GM21360 (cell line): ENCODE results near the gene CRYBA1.
"Not testable (repeated sequence)": the region's sequence is repeated elsewhere in the genome, so short reads cannot be mapped to it uniquely, and the experiment has no call there.

ENCODE experiments used
- ATAC-seq: cut with Tn5 transposase; IDR thresholded peaks from one replicate; pipeline ENCODE4 v1.9.1; 2021; ENCODE audit warnings: mild to moderate bottlenecking, moderate library complexity; ENCODE audit not compliant: unreplicated experiment

CRYBA1 gene, protein sequence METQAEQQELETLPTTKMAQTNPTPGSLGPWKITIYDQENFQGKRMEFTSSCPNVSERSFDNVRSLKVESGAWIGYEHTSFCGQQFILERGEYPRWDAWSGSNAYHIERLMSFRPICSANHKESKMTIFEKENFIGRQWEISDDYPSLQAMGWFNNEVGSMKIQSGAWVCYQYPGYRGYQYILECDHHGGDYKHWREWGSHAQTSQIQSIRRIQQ

DNA sequence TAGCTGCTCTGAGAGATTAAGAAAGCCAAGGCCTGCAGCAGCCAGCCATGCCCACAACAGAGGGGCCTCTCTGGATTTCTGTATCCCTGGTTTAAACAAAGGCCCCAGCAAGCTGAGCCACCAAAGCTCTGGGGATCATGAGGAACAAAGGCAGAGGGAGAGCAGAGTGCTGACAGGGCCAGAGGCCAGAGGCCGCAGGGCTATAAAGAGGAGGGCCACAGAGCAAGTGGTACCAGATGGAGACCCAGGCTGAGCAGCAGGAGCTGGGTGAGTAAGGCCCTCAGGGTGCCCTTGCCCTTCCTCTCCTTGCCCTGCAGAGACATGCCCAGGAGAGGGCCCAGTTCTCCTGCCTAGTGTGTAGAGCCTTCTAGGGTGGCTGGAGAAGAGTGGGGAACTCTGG is at the start of gene CRYBA1:
CRYBA1 (plus strand) TSS at position 232 of the 400 bp plus-strand sequence; CDS start at position 237, 5 bp downstream.
- ATAC-seq = no peak

DNA sequence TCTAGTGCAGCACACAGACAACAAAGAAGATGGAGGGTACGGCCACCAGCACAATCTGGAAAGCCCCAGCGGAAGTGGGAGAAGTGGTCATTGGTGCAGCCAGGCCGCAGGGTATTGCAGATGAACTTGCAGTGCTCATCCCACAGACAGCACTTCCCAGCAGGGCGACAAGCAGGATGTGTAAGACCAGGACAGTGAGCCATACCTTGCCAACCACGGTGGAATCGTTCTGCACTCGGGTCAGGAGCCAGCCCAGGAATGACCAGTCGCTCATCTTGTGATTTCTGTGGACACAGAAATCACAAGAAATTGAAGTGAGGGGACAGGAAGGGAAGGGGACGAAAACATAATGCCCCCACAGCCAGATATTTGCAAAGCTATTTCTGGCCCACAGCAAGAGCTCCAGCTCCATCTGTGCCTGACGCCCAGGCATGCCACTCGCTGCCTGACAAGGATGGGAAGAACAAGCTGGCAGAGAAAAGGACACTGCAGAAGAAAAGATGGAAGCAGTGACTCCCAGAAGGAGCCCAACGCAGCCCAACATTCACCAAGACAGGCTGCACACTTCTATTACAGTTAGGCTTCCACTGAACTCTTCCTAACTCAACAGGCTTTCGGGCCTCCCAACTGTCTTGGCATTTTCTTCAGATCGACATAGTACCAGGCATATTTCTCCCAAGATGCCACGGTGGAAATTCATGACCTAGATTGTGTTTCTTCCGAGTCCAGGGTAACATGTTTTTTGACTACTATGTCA is 49.0 kb upstream of the CRYBA1 start:
- no peak for ATAC-seq

DNA sequence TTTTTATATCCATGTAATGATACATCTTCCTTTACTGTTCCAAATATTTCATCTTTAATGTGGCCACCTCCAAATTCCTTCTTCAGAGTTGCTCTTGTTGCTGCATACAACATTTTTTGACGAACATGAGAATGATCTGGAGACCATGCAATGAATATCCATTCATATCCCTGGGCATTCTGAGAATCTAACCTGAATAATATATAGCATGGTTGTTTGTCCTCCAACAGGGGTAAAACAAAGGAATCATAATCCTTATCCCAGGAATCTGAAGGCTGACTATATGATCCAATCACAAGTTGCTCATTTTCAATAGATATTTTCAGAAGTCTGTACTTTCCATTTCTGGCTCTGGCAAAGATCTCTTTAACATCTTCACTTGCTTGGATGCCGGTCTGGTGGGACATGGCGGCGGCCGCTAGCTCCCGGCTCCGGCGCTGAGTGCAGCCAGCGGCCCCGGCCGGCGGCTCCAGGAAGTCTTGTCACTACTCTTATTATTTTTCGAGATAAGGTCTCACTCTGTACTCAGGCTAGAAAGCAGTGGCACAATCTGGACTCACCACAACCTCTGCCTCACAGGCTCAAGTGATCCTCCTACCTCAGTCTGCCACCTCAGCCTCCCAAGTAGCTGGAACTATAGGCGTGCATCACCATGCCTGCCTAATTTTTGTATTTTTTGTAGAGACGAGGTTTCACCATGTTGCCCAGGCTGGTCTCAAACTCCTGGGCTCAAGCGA is 42.4 kb upstream of the CRYBA1 start:
- not testable (repeated sequence) for ATAC-seq

DNA sequence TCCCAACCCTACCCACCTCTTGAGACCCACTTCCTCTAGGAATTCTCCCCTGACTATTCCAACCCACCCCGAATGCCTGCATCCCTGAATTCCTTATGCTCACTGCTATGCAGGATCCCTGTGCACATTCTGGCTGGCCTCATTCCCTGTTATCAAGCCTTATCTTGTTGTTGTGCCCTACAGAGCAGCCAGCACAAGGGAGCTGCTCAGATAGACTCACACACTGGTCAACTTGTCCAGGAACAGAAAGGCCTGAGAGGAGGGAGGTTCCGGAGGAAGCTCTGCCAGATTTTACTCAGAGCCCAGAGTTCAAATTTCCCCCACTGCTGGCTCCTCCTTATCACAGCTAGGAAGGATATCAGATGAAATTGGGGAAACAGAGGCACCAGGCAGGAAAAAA is 41.6 kb upstream of the CRYBA1 start:
- no peak for ATAC-seq

DNA sequence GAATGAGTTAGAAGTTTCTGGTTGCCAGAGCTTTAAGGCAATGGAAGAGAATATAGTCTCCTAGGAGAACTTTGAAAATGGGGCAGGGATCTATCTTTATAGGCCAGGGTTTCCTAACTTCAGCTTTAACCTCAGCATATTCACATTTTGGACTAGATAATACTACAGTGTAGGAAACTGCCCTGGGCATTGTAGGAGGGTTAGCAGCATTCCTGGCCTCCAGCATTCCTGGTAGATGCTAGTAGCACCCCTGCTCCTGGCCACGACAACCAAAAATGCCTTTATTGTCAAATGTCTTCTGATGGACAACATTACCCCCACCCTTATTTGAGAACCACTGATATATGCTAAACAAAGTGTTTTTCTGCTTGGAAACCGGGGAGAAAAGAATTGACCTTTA is 38.7 kb upstream of the CRYBA1 start:
- no peak for ATAC-seq

DNA sequence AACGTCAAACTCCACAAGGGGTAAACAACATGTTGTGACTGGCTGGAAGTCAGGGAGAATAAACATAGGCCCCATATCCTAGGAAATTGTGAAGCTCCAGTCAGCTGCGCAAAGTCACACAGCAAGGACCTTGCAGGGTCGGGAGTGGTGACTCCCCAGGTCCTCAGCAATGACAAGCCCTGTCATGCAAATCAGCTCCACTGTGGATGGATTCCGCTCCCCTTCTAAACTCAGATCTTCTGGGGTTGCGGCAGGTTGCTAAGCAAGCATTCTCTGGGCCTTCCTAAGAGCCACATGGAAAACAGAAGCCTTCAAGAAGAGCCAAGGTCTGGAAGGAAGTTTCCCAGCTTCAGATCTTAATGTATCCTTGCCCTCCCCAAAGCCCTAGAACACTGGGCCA is 37.6 kb upstream of the CRYBA1 start:
- ATAC-seq = no peak

DNA sequence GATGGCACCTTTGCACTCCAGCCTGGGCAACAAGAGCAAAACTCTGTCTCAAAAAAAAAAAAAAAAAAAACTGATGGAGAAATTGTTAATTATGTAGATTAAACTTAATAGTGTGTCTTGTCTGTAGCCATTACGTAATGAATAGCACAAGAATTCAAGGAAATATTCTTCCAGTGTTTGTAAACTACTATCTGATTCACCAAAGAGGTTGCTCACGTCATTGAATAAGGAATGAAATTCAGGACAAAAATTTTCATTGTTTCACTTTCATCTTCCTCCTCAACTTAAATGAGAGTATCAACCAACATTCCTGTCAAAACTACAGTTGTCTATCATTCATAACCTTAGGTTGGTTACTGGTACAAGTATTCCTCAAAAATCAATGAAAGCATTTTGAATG is 35.8 kb upstream of the CRYBA1 start:
- no peak for ATAC-seq

DNA sequence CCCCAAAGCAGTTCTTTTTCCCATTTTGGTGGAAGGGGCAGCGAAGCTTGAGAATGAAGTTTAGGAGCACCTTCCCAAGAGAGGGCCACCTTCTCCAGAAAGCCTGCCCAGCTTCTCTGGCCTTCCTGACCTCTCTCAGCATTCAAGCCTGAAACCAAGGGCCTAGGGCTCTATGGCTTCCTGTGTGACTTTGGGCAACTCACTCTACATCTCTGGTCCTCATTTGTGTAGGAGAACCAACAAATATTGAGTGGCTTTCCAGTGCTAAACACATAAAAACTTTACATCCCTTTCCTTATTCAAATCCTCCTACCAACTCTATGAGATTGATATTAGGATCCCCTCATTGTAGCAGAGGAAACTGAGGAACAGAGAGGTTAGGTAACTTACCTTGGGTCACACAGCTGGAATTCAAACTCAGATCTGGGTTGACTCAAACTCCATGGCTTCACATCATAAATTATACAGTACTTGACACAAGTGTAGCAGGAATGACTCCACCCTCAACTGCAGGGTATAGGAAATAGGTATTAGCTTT is 34.5 kb upstream of the CRYBA1 start:
- no peak for ATAC-seq

DNA sequence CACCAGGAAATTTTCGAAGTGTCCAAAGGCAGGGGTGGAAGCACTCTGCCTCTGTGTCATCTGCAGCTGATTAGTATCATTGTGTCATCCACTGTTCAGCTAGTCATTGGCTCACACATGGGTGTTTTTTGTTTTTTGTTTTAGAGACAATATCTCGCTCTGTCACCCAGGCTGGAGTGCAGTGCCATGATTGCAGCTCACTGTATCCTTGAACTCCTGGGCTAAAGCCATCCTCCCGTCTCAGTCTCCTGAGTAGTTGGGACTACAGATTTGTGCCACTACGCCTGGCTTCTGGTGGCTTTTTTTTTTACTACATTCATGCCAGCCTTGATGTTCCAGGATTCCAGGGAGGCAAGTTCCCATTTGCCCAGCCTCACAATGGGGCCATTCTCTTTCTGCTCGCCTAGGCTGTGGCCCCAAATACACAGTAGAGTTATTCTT is 34.0 kb upstream of the CRYBA1 start:
- ATAC-seq = no peak

DNA sequence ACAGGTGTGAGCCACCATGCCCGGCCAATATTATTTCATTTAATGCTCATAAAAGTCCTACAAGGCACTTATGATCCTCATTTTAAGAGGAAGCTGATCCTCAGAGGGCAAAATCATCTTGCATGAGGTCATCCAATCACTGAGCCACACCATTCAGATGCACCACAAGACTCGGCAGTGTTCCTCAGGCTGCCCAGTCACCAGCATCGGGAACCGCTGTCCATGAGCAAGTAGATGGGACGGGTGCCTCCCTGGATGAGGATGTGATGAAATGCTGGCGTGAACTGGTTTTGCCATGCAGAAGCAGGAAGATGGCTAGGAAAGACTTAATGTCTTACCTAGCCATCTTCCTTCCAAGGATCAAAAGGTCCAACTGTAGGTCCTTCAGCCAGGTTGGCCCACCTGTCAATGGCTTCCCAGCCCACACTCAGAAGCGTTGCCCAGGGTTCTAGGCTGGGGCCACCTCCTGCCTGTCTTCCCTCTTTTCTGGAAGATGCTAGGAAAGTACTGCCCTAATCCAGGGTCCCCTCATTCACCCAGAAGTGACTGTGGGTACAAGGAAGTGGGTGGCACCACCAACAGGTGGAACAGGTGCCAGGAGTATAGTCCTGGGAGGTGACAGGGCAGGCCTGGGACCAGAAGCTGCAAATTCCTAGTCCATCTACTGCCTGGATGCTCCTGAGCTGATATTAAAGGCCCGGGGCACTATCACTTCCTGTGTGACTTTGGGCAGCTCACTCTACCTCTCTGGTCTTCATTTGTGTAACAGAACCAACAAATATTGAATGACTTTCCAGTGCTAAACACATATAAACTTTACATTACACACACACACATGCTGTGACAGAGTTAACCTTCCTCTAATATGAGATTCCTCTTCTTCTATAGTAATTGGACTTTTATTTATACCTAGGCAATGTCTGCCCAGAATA is 32.2 kb upstream of the CRYBA1 start:
- ATAC-seq = no peak

DNA sequence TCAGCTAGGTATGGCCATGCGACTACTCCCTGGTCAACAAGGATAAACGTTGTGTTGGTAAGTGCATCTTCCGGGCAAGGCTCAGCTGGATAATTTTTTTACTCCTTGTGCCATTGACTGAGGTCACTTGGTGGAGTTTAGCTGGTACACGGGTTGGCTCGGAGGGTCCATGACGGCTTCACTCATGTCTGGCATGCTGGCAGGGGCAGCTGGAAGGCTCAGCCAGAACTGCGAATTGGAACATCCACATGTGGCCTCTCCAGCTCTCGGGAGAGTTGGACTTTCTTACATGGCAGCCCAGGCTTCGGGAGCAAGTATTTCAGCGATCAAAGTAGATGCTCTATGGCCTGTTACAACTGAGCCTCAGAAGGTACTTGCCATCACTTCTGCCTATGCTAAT is 31.5 kb upstream of the CRYBA1 start:
- ATAC-seq = no peak

DNA sequence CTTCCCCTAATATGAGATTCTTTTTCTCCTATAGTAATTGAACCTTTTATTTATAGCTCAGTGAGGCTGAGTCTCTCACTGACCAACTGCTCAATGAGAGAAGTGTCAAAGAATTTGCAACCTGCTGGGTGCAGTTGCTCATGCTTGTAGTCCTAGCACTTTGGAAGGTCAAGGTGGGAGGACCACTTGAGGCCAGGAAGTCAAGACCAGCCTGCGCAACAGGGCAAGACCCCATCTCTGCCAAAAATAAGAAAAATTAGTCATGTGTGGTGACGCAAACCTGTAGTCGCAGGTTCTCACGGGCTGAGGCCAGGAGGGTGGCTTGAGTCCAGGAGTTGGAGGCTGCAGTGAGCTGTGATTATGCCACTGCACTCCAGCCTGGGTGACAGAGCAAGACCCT is 30.9 kb upstream of the CRYBA1 start:
- ATAC-seq = no peak

DNA sequence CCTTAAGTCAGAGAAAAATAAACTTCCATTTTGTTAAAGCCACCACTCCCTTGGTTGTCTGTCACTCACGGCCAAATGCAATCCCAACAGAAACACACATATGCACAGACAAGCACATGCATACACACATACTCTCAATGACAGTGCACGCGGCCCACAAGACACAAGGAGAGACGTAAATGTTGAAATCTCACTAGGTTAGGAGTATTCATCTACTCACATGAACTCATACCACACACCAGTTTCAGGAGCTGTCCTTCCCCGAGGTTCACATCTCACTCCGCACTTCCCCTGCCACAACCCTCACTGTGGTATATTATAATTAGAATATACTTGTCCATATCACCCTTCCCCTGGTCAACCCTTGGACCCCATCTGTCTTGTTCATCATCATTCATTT is 30.5 kb upstream of the CRYBA1 start:
- ATAC-seq = no peak

DNA sequence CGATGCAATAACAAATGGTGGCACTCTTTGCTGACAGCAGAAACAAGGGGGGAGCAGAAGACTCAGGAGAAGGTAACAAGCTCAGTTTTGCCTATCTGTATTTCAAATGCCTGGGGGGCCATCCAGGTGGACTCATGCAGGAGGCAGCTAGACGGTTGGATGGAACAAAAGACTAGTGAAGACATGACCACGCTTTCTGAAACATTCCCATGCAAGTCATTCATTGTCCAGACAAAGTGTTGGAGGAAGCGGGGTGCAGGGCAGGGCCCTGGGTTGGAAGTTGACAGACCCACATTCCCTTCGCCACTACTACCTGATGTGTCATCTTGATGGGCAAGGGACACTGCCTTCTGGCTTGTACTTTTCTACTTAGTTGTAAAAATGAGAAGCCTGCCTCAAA is 29.8 kb upstream of the CRYBA1 start:
- no peak for ATAC-seq

DNA sequence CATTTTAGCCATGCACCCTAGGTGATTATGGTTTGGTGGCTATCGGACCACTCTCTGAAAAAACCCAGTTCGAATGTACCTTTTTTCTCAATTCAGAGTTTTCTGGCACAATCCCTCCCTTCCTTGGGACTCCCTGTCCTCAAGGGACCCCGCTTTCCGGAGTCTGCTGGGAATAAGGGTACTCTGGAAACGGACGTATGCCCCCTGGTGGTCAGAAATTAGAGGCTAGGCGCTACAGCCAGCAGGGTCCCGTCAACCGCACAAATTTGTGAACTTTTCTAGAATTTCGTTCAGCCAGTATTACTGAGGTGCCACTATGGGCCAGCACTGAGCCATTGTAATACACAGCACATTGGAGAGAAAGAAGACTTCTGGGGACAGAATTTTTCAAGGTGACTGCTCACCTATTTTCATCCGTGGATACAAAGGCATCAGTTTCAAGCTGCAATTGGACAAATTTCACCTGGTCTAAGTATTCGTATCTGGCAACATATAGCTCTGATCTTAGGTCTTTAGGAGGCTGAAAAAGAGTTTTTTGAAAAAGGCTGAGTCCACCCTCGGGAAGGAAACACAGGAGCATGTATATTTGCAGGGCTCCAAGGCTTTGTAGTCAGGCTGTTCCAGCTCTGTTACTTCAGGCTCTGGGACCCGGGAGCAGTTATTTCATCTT is 27.1 kb upstream of the CRYBA1 start:
- no peak for ATAC-seq

DNA sequence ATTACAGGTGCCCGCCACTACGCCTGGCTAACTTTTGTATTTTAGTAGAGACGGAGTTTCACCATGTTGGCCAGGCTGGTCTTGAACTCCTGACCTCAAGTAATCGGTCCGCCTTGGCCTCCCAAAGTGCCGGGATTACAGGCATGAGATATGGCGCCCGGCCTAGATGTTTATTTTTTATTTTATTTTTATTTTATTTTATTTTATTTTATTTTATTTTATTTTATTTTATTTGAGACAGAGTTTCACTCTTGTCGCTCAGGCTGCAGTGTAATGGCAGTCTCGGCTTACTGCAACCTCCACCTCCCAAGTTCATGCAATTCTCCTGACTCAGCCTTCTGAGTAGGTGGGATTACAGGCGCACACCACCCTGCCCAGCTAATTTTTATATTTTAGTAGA is 25.3 kb upstream of the CRYBA1 start:
- not testable (repeated sequence) for ATAC-seq

DNA sequence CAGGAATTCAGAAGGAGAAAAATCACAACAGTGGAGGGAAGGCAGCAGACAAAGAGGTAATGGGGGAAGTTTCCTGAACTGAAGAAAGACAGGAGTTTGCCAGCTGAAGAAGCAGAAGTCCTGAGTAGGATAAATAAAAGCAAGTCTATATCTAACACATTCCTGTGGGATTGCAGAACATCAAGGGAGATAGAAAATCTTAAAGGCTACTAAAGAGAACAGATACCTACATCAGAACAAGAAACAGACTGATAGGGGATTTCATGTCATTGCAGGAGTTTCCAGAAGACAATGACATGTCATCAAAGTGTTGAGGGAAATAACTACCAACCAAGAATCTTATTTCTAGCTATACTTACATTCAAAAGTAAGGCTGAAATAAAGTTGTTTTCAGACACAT is 21.3 kb upstream of the CRYBA1 start:
- no peak for ATAC-seq

DNA sequence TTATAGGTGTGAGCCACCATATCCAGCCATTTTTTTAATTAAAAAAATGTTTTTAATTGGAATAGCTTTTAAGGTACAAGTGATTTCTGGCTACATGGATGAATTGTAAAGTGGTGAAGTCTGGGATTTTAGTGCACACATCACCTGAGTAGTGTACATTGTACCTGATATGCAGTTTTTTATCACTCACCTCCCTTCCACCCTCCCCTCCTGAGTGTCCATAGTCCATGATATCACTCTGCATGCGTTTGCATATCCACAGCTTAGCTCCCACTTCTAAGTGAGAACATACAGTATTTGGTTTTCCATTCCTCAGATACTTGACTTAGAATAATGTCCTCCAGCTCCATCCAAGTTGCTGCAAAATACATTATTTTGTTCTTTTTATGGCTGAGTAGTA is 13.4 kb upstream of the CRYBA1 start:
- no peak for ATAC-seq

DNA sequence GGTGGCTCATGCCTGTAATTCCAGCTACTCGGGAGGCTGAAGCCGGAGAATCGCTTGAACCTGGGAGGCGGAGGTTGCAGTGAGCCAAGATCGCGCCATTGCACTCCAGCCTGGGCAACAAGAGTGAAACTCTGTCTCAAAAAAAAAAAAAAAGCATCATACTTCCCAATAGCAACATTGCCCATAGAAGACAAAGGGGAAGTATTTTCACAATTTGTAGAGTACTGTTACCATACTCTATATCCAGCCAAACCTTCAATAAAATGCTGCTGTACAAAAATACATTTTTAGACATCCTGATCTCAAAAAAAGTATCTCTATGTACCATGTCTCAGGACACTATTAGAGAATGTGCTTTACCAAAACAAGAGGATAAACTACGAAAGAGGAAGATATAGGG is 11.7 kb upstream of the CRYBA1 start:
- ATAC-seq = not testable (repeated sequence)

DNA sequence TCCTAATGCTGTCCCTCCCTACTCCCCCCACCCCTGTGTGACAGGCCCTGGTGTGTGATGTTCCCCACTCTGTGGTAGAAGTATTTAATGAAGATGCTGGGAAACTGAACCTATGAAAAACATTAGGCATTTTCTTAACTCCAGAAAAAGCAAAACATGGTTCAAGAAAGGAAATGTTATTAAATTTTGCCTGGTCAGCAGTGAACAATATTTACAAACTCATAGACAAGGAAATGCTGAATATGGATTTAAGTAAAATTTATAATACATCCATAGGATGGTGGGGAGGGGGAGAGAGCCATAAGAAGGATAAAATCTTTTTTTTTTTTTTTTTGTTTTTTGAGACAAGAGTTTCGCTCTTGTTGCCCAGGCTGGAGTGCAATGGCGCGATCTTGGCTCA is 10.8 kb upstream of the CRYBA1 start:
- no peak for ATAC-seq
